Glomerular visceral epithelial cell (primary cell): ENCODE results near the gene RPS23.
A peak's percentile ranks its signal among the peaks of the same experiment; 100 is the strongest.

Experiments
- DNase-seq: peaks from one replicate; pipeline ENCODE4 v3.0.0-alpha.2; 2016; ENCODE audit errors: extremely low spot score

RPS23 gene

DNA sequence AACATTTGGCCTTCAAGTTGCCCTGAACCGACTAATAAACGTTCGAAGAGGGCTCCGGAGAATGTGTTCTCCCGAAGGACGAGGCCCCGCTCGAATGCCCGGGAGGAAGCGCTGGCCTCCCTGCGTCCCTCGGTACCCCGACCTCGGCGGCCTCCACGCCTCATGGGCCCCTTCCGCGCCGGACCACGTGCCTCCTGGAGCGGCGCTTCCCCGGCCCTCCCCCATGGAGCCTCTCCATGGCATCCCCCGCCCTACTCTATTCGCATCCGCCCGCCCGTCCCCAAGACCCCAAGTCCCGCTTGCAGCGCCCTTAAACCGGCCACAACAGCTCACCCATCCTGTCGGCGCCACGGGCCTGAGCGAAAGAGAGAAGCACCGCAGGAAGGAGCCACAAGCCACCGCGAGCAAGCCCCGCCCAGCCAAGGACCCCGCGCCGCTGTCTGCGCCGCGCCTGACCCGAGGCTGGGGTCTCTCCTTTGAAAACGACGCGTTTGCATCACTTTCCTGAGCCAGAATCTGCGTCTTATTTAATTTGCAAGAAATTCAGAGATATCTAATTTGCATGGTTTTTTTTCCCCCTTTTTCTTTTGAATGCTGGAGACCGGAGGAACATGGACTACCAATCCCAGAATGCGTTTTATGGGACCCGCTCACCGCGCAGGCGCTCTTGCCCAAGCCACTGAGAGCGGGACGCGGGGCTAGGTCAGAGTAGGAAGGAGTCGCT is at the start of gene RPS23:
RPS23 (minus strand) TSS at position 368 of the 724 bp plus-strand sequence; CDS start at position 337, 31 bp downstream.
- peak; percentile 92 for DNase-seq

DNA sequence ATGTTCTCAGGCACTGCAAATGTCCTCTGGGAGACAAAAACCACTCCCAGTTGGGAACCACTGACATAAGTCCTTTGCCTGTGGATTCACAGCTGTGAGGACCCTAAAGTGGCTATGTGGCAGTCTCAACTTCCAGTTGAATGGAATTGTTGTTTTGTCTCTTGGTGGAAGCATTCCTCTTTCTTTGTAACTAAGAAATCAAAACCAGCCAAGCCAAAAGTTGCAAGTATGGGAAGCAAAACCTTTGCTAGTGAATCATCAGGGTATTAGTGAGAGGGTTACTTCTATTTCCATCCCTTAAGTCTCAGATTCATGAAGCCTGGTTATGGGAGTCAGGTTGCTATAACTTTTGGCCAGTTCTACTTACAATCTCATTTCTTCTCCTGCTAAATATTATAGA is 49.8 kb upstream of the RPS23 start:
- no peak for DNase-seq

- DNase-seq = no peak
Observed at GRCh38 chr5:82325996-82326395, 47.8 kb upstream of the RPS23 start.

DNA sequence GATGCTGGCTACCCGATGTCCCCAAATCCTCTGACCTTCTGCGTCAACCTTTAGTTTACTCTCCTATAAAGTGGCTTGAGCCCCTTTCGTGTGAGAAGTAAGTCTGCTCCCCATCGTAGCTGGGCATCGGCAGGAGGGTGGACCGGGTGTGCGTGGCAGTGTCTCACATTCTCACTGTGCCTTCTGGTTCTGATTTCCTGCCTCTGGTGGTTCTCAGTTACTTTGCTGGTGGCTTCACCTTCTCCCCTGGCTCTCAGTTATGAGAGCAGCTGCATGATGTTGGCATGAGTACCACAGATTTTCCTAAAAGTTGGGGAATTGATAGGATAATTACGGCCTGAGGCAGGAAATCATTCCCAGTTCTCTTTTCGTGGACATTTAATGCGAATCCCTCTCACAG is 47.0 kb upstream of the RPS23 start:
- no peak for DNase-seq

GRCh38 chr5:82320966-82321365 is 42.8 kb upstream of the RPS23 start:
- DNase-seq = no peak

- DNase-seq = no peak
Observed at GRCh38 chr5:82319651-82320376, 41.7 kb upstream of the RPS23 start.

- no peak for DNase-seq
Observed at GRCh38 chr5:82319192-82319591, 41.0 kb upstream of the RPS23 start.

DNA sequence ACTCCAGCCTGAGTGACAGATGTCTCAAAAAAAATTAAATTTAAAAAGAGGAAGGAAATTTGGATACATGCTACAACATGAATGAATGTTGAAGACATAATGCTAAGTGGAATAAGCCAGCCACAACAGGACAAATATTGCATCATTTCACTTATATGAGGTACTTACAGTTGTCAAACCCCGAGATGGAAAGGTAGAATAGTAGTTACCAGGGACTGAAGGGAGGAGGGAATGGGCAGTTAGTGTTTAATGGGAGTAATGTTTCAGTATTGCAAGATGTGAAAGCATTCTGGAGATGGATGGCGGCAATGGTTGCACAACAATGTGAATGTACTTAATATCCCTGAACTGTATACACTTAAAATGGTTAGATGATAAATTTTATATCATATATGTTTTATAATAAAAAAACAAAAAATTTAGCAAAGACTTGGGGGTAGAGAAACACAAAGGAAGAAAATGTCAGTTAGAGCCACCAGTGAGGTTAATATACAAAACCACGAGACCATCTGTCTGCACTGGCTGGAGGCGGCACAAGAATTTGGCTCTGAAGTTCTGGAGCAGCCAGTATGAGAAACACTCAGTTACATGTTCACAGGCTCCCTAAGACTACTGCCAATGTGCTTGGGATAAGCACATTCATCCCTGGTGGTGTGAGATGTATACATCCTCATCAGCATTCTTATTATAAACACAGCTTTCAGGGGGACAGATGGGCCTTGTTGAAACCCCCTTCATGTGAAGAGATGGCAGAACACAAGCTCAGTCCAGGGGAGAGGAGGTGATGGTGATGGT is 37.0 kb upstream of the RPS23 start:
- DNase-seq = no peak

DNA sequence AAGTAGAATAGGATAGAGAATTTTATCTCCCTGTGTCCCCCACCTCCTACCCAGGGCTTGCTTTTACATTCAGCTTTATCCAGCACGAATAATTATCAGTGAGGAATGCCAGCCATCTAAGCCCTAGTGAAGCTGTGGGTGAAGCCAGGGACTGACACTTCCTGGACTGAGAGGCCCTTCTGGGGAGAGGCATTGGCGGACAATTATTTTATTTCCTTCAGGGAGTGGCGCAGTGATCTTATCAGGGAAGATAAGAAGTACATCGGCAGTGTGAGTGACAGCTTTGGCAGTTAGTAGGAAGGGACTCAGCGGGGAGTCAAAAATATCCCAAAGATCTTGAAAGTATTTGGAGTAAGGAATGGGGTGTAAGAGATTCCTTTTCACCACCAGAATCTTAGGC is 34.9 kb upstream of the RPS23 start:
- DNase-seq = no peak

- peak; percentile 66 for DNase-seq
Observed at GRCh38 chr5:82312373-82312856, 34.3 kb upstream of the RPS23 start.

- no peak for DNase-seq
Observed at GRCh38 chr5:82309091-82309531, 31.0 kb upstream of the RPS23 start.

DNA sequence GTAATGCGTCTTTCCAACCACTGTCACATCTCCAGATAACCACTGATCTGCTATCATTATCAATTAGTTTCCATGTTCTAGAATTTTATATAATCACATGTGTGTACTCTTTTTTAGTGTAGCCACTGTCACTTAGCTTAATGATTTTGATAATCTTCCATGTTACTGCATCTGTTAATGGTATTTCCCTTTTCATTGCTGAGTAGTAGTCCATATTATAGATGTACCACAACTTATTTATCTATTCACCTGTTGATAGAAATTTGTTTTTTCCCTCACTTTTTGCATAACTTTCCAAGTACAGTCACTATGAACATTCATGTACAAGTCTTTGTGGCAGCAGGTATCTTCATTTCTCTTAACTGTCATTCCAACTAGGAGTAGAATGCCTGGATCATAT is 30.3 kb upstream of the RPS23 start:
- no peak for DNase-seq

DNA sequence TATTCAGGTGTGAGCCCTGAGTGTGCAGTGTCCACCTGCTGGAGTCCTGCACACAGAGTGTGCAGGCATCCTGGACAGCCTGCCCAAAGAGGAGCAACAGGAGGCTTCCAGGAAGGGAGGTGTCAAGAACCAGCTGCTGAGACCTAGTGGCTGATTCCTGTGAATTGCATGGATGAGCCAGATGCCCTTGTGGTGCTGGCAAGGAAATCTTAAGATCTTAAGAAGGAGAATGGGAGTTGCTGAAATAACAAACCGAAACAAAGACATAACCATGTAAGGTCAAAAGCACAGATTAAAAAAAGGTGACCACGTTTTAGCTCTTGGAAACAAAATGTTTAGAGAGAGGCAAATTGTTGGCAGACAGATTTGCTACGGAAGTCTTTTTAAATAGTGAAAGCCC is 29.3 kb upstream of the RPS23 start:
- no peak for DNase-seq

DNA sequence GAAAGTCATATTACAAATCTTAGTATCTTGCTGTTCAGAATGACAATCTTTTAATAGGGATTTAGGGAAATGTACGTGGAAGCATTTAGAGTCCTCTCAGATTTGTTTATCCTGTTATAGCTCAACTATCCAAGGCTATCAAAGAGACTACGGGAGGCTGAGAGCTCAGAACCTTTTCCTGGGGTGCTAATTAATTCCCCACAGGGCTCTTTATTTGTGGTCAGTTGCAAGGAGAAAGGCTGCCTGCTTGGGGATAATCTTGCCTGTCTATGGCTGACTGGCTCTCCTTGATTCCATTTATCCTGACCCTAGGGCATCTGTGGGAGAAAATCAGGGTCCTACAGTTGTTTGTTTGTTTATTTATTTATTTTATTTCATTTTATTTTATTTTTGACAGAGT is 28.0 kb upstream of the RPS23 start:
- DNase-seq = no peak

DNA sequence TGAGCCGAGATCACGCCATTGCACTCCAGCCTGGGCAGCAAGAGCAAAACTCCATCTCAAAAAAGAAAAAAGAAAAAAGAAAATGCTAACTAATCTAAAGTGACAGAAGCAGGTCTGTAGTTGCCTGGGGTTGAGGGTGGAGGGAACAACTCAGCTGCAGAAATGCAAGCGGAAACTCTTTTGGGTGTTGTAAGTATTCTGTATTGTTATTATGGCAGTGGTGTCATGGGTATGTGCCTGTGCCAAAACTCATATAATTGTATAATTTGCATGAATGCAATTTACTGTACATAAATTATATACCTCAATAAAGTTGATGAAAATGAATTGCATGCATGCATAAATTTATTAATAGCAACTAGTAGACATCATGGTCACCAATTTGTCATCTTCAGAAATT is 23.0 kb upstream of the RPS23 start:
- DNase-seq = no peak

DNA sequence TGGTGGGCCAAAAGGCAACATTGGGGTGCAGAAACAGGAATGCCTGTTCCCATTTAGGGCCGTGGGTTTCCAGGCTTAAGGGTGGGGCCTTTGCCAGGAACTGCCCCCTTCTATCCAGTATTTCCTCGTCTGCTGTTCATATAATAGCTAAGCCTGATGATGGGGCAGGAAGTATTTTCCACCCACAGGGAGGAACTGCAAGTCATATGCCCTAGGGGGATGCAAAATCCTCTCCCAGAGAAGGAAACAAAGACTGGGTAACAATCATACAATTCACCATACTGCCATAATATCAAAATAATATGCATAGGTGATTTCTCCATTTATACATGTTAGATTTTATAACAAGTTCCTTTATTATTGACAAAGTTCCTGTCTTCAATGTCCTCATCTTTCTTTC is 20.5 kb upstream of the RPS23 start:
- no peak for DNase-seq

DNA sequence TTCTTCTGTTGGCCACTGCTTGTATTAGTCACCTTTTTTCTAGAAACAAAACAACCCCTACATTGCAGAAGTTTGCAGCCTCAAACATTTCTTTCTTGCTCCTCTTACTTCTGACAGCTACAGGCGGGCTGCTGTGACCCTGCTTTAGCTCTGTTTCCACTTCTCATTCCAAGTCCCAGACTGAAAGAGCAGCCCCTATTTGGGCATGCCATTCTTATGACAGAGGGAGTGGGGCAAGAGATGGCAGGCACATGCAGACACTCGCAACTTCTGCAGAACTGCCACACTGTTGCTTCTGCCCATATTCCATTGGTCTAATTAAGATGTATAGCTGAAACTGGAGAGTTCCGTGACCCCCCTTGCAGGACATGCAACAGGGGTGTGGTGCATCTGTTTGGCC is 19.6 kb upstream of the RPS23 start:
- no peak for DNase-seq

- DNase-seq = no peak
Observed at GRCh38 chr5:82296929-82297328, 18.8 kb upstream of the RPS23 start.

DNA sequence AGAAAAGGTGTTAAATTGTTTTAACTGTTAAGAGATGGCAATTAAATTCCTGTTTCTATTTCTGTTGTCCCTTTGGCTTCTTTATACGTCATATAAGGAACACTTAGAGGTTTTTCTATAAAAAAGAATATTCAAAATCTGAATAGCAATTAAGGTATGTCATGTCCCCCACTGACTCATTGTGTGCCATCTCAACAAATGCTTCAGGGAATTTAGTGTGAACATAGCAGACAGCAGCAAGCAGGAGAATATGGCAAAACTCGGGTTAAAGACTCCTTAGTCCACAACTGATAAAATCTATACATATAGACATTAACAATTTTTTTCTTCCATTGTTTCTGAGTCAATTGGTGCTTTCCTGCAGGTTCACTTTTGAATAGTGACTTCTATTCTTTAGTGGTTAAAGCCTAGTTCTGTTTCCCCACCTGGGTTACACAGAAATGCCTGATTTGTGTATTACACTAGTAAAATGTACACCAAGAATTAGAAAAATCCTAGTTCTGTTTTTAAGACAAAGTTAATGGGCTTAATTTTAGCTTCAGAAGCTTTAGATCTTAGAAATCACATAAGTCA is 17.9 kb upstream of the RPS23 start:
- DNase-seq = no peak

DNA sequence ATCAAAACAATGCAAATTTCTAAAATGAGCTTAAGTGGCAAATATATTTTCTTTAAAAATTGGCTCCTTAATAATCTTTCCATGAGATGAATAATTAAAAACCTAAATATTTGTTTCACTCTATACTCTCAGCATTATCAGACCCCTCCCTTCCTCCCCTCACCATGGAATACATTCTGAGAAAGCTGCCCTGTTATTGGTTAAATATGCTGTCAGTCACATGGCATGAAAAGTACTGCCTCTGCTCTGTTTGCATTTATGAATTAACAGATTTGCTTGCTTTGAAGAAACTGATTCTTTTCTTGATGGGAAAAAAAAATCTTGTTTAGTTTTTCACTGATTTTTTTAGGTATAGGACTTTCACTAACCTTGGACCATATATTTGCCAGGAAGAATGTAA is 17.0 kb upstream of the RPS23 start:
- no peak for DNase-seq

GRCh38 chr5:82291420-82291819 is 13.3 kb upstream of the RPS23 start:
- DNase-seq = no peak

DNA sequence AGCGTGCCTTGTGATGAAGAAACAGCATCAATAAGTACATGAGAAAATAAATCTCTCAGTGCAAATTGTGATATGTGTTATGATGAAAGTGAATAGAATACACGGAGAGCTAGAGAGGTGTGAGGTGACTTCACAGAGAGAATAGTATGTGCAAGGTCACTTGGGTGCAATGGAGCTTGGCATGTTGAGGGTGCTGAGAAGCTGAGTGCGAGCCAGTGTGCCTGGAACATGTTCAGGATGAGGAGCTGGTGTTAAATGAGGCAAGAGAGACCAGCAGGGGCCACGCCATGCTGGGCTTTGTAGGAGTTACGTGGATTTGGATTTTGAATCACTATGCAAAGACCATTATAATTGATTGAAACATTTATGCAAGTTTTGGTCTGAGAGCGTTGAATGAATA is 12.8 kb upstream of the RPS23 start:
- no peak for DNase-seq
